ENCODE results near the gene RTP3. TPM values are rescaled to one million over a fixed set of nuclear protein-coding genes. Genes with fewer than 3 reads are reported as not detected.

Gene RTP3
- total and polyA plus RNA-seq, 2 donors (not counting 1 experiment from before 2014, with no cell fraction given): not detected

GRCh38 chr3:46455231-46456115, 42.3 kb upstream of the RTP3 start:
- ChIA-PET CTCF (no interaction called here), POLR2A (no interaction called here)
- Mint-ChIP-seq H3K4me3 (no peak overlapping the region), H3K27ac (no peak overlapping the region), H3K9me3 (ENCODE audit: insufficient read depth) (no peaks in the 10 kb centered on the region), H3K27me3 (peaks cover 36% of the 10 kb centered on the region), H3K4me1 (peaks cover 3% of the 10 kb centered on the region)
- DNase-seq (no peak), ATAC-seq (ENCODE audit: low read depth) (no peak)
- Histone ChIP-seq H3K4me3 (ENCODE audit: control extremely low read depth in 1 of 5, extremely low read depth in 1 of 5, insufficient read depth in 1 of 5, low read depth in 2 of 5, low read length in 4 of 5) (no peak overlapping the region), H3K4me2 (replicated peaks; ENCODE audit: low read depth, low read length, poor library complexity, severe bottlenecking) (no peak overlapping the region), H4K20me1 (ENCODE audit: control insufficient read depth, insufficient read depth, low read length, poor library complexity, severe bottlenecking) (no peaks in the 10 kb centered on the region), H3K36me3 (replicated peaks in 1 of 2; ENCODE audit: control extremely low read depth in 1 of 2, control insufficient read depth in 1 of 2, extremely low read depth in 1 of 2, insufficient read depth in 2 of 2, low read length in 1 of 2) (no peaks in the 10 kb centered on the region), H3K27ac (ENCODE audit: low read length in 2 of 2) (no peak overlapping the region), H3K4me1 (ENCODE audit: control insufficient read depth in 2 of 2, insufficient read depth in 2 of 2, low read length in 2 of 2) (no peaks in the 10 kb centered on the region), H3K9me3 (ENCODE audit: control extremely low read depth in 1 of 3, control insufficient read depth in 2 of 3, insufficient read depth in 1 of 3, low read length in 2 of 3) (peaks cover 0 to 6% (median 0%) of the 10 kb centered on the region in 3 donors), H3K79me2 (ENCODE audit: control insufficient read depth, insufficient read depth, low read length) (no peaks in the 10 kb centered on the region), H2AFZ (ENCODE audit: insufficient read depth, low read depth, low read length, poor library complexity, severe bottlenecking) (no peak overlapping the region), H3K27me3 (replicated peaks in 1 of 4; ENCODE audit: control extremely low read depth in 1 of 4, control insufficient read depth in 3 of 4, insufficient read depth in 4 of 4, low read length in 3 of 4) (peaks cover 0 to 5% (median 3%) of the 10 kb centered on the region in 4 experiments), H3K9ac (ENCODE audit: low read length) (no peak overlapping the region)
- intact Hi-C loops (cut with micrococcal nuclease): no loop called here
- 90% methylated on average over 21 of the region's 21 CpGs for WGBS (ENCODE audit: insufficient coverage)
- TF ChIP-seq, protein P1, sequence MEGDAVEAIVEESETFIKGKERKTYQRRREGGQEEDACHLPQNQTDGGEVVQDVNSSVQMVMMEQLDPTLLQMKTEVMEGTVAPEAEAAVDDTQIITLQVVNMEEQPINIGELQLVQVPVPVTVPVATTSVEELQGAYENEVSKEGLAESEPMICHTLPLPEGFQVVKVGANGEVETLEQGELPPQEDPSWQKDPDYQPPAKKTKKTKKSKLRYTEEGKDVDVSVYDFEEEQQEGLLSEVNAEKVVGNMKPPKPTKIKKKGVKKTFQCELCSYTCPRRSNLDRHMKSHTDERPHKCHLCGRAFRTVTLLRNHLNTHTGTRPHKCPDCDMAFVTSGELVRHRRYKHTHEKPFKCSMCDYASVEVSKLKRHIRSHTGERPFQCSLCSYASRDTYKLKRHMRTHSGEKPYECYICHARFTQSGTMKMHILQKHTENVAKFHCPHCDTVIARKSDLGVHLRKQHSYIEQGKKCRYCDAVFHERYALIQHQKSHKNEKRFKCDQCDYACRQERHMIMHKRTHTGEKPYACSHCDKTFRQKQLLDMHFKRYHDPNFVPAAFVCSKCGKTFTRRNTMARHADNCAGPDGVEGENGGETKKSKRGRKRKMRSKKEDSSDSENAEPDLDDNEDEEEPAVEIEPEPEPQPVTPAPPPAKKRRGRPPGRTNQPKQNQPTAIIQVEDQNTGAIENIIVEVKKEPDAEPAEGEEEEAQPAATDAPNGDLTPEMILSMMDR (IDR thresholded peaks at IDR 0.05): no peak

DNA sequence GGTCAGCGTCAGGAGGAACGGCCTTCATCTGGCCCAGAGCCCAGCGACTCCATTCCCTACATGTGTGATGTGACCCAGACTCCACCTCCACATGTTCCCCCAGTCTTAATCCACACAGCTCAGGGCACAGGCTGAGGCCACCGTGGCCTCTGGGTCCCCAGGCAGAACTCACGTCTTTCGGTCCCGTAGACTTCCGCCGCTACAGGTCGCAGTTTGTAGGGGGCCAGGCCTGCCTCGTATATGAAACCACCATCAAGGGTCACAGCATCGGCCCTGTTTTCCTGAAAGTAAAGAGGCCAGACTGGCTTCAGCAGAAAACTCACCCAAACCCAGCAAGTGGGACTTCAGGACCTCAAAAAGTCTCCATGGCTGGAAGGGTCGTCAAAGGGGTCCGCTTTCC, 41.7 kb upstream of the RTP3 start:
- CTCF ChIA-PET: interaction anchor here (1.3 kb wide), 1 partner anchor 686 kb away, joined by 3 read pairs; no protein-coding TSS in a partner anchor
- Mint-ChIP-seq H3K9me3 (ENCODE audit: insufficient read depth) (no peaks in the 10 kb centered on the region), H3K4me1 (peaks cover 3% of the 10 kb centered on the region), H3K4me3 (no peak overlapping the region), H3K27ac (no peak overlapping the region), H3K27me3 (peaks cover 37% of the 10 kb centered on the region)
- peaks cover 0 to 5% (median 3%) of the 10 kb centered on the region in 4 experiments for H3K27me3 ChIP-seq (replicated peaks in 1 of 4; ENCODE audit: control extremely low read depth in 1 of 4, control insufficient read depth in 3 of 4, insufficient read depth in 4 of 4, low read length in 3 of 4)
- ATAC-seq (ENCODE audit: low read depth): no peak
- WGBS (ENCODE audit: insufficient coverage): 95% methylated on average over 12 of the region's 14 CpGs
- no peaks in the 10 kb centered on the region for H3K36me3 ChIP-seq (replicated peaks in 1 of 2; ENCODE audit: control extremely low read depth in 1 of 2, control insufficient read depth in 1 of 2, extremely low read depth in 1 of 2, insufficient read depth in 2 of 2, low read length in 1 of 2)
- no peak overlapping the region for H3K9ac ChIP-seq (ENCODE audit: low read length)
- H3K4me3 ChIP-seq (ENCODE audit: control extremely low read depth in 1 of 5, extremely low read depth in 1 of 5, insufficient read depth in 1 of 5, low read depth in 2 of 5, low read length in 4 of 5): no peak overlapping the region
- DNase-seq: no peak
- peaks cover 0 to 6% (median under 1%) of the 10 kb centered on the region in 3 donors for H3K9me3 ChIP-seq (ENCODE audit: control extremely low read depth in 1 of 3, control insufficient read depth in 2 of 3, insufficient read depth in 1 of 3, low read length in 2 of 3)
- H4K20me1 ChIP-seq (ENCODE audit: control insufficient read depth, insufficient read depth, low read length, poor library complexity, severe bottlenecking): no peaks in the 10 kb centered on the region
- TF ChIP-seq, protein P1 (IDR thresholded peaks at IDR 0.05): no peak
- no peak for TF ChIP-seq EZH2 (IDR thresholded peaks at IDR 0.05; ENCODE audit: borderline replicate concordance, insufficient read depth, low read depth, low read length, poor library complexity, severe bottlenecking)
- no peaks in the 10 kb centered on the region for H3K79me2 ChIP-seq (ENCODE audit: control insufficient read depth, insufficient read depth, low read length)
- no peak overlapping the region for H2AFZ ChIP-seq (ENCODE audit: insufficient read depth, low read depth, low read length, poor library complexity, severe bottlenecking)
- no peak overlapping the region for H3K4me2 ChIP-seq (replicated peaks; ENCODE audit: low read depth, low read length, poor library complexity, severe bottlenecking)
- POLR2A ChIA-PET: no interaction called here
- no peaks in the 10 kb centered on the region for H3K4me1 ChIP-seq (ENCODE audit: control insufficient read depth in 2 of 2, insufficient read depth in 2 of 2, low read length in 2 of 2)
- no peak overlapping the region for H3K27ac ChIP-seq (ENCODE audit: low read length in 2 of 2)
- intact Hi-C loops (cut with micrococcal nuclease): no loop called here

Measured in B cell (primary cell).